Right ventricle myocardium superior (tissue), 1 donor: ENCODE data around the gene CD151. TPM values are rescaled to one million over a fixed set of nuclear protein-coding genes. Genes with fewer than 3 reads are reported as not detected.

Experiments
- ATAC-seq: fragments of 200-7000 bp; cut with Tn5 transposase; one replicate; pipeline ENCODE4 v1.9.1; 2020; ENCODE audit warnings: mild to moderate bottlenecking; ENCODE audit not compliant: poor library complexity
- DNase-seq: peaks from one replicate; pipeline ENCODE4 v3.0.0-alpha.2; 2020
- intact Hi-C: fragments of 100-400 bp; cut with DNase I; formaldehyde crosslinking; loops from one replicate; pipeline ENCODE4 v1.11.2; 2022
- total RNA-seq: library from RNA; stranded (reverse); fragmentation: NEBNext Ultra II Directional; extraction: Animal tissue kit (Norgen Biotek cat#: 25700); gene quantifications from one replicate; pipeline ENCODE4 v1.2.1, GENCODE V29; 2021
- donor health status: DM: no; HTN: yes; CAD: no; lungs with severe emphysema.

The CD151 gene
- total RNA-seq, 1 donor from 2014 or later = 405 TPM

GRCh38 chr11:862696-863022, 29.9 kb downstream of the CD151 start:
- ATAC-seq (no peak), DNase-seq (no peak)
- intact Hi-C loops = no loop called here

DNA sequence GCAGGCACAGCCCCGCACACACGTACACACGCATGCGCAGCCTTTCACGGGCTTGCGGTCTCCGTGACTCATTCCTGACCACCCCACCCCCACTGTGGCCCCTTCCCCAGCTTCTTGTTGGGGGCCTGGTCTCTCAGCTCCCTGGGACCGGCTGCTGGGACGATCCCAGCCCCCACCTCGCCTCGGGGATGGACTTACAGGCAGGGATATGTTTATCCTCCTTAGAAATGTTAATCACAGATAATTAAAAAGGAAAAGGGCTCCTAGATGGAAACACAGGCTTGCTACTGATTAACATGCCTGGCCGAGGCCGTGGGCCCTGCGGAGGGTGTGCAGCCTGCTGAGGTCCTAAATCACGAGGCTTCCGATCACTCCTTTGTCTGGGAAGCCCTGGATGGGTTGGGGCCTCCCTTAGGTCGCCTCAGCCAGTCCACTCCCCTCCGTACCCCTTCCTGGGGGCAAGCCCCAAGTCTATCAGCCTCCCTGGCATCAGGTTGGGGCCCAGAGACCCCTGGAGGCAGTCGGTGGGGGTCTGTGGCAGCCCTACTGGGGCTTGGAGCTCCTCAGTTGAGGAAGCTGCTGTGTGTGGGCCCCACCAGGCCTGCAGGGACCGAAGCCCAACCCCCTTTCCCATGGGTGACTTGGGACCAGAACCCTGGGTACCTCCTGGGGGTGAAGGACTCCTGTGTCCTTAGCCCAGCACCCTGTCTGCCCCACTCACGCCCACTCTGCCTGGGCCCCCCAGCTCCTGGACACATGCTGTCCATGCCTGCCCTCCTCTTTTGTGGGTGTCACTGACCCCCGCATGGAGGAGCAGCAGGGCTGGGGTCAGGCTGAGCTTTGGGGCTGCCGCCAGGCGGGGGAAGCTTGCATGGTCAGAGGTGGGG, 30.5 kb downstream of the CD151 start:
- no peak for ATAC-seq
- DNase-seq = no peak
- intact Hi-C loops = no loop called here

DNA sequence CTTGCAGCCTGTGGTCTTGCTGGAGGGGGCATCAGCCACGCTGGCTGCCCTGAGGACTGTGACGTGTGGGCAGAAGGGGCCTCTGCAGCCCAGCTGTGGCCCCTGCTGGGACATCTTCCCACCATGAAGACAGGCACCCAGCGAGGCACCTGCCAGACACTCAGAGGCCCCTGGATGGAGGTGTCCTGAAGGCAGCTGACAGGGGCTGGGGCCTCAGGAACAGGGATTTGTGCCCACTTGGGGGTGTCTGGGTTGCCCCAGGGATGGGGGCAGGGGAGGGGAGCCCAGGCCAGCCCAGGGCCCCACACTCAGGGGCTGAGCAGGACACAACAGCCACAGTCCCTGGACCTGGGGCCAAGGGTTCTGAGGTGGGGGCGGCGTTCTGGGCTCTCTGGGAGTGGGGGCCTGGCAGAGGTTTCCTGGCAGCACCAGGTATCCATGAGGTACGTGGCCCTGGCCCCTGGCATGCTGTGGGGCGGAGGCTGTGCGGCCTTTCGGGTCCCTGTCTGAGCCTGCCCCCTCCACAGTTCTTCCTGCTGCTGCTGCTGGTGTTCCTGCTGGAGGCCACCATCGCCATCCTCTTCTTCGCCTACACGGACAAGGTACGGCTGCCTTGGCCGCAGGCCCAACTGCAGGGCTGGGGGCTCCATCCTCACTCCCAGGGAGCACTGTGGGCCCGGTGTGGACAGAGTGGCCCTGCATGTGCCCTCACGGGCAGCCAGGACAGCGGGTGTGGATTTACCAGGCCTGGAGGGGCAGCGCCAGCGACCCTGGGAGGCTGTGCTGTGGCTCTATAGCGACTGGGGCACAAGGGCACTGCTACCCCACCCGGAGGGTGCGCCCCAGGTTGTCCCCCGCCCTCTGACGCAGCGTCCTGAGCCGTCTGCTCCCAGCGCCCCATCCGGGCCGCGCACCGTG, 31.4 kb downstream of the CD151 start:
- ATAC-seq (no peak), DNase-seq (no peak)
- intact Hi-C loops = no loop called here

- DNase-seq (no peak), ATAC-seq (no peak)
- intact Hi-C loops = no loop called here
Measured at GRCh38 chr11:864898-865297, 32.1 kb downstream of the CD151 start.

GRCh38 chr11:865462-866430, 33.0 kb downstream of the CD151 start:
- ATAC-seq (no peak), DNase-seq (no peak)
- intact Hi-C loops = no loop called here

- ATAC-seq = no peak
- intact Hi-C loops = no loop called here
- DNase-seq = no peak
Measured at GRCh38 chr11:866481-866880, 33.7 kb downstream of the CD151 start.

GRCh38 chr11:867856-868358, 35.2 kb downstream of the CD151 start:
- intact Hi-C loops = no loop called here
- DNase-seq = no peak
- ATAC-seq = no peak

DNA sequence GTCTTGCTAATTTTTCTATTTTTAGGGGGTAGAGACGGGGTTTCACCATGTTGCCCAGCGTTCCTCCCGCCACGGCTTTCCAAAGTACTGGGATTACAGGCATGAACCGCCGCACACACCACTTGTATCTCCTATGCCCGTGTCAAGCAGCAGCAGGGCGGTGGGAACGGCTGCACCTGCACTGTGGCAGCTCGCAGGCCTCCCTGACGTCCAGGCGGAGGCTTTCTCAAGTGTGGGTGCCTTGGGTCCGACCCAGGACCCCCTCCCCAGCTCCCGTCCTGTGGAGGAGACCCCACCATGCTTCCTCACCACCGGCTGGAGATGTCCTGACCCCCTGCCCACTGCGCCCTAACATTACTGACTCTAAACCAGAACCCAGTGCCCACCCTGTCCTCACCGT, 35.6 kb downstream of the CD151 start:
- DNase-seq (no peak), ATAC-seq (no peak)
- intact Hi-C loops = no loop called here

DNA sequence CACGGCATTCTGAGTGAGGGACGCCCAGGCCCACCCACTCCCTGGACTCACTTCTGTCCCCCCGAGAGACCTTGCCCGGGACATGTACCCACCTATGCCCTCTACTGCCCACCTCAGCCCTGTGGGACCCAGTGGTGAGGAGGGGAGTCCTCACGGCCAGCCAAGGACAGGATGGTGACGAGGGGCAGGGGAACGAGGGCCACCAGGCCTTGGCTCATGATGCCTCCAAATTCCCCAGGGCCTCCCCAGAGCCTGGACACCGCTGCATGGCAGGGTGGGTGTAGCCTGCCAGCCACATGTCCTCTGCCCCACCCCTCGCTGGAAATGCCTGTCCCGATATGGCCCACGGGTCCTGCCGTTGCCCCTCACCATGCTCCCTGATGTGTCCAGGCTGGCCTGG, 36.0 kb downstream of the CD151 start:
- intact Hi-C loops = no loop called here
- DNase-seq (no peak), ATAC-seq (no peak)

DNA sequence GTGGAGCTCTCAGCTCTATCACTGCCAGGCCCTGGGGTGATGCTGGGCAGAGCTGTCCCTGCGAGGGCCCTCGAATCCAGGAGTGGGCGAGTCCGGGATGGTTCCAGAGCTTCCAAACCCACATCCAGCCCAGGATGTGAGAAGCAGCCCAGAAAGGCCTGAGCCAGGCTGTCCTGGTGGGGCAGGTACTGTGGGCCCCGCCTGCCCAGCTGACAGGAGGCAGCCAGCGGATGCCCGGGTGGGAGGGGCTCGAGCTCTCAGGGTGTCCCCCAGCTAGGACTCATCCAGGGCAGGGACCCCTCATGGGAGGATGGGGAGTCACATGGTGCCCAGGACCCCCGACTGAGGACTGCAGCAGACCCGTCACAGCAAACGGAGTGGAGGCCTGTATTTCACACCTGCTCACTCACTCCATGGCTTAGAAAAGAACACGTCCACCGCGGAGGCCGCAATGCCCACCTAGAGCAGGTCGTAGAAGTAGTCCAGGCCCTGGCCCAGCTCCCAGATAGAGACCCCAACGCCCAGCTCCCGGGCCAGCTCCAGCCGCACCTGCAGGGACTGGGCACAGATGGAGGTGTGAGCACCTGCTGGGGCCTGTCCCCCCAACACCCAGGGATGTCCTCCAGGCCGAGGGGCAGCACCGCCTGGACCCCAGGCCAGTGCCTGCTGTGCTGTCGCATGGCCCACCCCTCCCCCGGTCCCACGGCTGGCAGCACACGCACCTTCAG, 36.8 kb downstream of the CD151 start:
- intact Hi-C loops = no loop called here
- no peak for ATAC-seq
- no peak for DNase-seq

- intact Hi-C loops = no loop called here
- ATAC-seq (no peak), DNase-seq (no peak)
Measured at GRCh38 chr11:870127-870413, 37.3 kb downstream of the CD151 start.

- ATAC-seq = no peak
- DNase-seq = no peak
- intact Hi-C loops = no loop called here
Measured at GRCh38 chr11:870418-870817, 37.7 kb downstream of the CD151 start.

DNA sequence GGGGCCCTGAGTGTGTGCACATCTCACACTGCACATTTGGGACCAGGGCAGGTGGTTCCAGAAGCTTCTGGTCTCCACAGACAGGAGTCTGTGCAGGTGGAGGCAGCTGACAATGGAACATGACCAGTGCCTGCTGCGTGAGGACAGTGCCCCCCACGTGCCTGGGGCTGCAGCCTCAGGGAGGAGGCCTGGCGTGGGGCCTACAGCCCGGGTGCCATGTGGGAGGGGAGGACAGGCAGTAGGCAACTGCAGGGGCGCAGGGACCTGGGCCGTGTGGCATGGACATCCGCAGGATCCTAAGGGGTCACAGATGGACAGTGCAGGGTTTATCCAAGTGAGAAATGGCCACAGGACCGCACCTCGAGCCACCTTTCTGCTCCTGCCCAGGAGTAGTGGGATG, 38.7 kb downstream of the CD151 start:
- ATAC-seq = no peak
- intact Hi-C loops = no loop called here
- no peak for DNase-seq

- intact Hi-C loops = no loop called here
- ATAC-seq = no peak
- DNase-seq = no peak
Measured at GRCh38 chr11:872799-873198, 40.0 kb downstream of the CD151 start.

DNA sequence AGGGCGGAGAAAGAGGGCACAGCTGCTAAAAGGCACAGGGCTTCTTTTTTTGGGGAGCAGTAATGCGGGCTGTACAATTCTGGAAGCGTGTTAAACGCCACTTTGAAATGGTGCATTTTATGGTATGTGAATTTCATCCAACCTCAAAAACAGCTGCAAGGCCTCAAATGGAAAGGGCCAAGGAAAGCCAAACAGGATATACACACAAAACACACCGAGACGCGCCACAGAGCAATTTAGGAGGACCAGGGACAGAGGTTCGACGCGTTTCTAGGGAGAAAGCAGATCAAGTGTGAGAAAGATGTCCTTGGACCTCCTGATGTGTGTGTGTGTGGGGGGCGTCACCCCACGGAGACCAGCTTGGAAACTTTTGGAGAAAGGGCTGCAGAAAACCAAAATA, 41.0 kb downstream of the CD151 start:
- ATAC-seq = no peak
- intact Hi-C loops = no loop called here
- DNase-seq = no peak

DNA sequence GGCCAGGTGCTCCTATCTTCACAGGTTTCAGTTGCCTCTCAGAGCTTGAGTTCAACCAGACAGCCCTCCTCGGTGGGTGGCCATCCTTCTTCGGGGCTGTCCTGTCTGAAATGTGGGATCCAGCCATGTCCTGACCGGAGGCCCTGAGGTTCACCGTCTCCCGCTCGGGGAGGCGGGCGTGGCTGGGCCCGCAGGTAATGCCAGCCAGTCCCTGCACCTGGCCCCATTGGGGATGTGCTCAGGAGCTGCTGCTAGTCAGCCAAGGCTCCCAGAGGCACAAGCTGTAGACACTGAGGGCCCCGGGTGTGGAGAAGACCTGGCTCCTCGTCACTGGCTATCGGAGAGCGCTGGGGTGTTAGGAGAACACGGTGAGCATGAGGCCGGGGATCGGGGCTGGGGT, 42.5 kb downstream of the CD151 start:
- intact Hi-C loops = no loop called here
- ATAC-seq = no peak
- DNase-seq = no peak

DNA sequence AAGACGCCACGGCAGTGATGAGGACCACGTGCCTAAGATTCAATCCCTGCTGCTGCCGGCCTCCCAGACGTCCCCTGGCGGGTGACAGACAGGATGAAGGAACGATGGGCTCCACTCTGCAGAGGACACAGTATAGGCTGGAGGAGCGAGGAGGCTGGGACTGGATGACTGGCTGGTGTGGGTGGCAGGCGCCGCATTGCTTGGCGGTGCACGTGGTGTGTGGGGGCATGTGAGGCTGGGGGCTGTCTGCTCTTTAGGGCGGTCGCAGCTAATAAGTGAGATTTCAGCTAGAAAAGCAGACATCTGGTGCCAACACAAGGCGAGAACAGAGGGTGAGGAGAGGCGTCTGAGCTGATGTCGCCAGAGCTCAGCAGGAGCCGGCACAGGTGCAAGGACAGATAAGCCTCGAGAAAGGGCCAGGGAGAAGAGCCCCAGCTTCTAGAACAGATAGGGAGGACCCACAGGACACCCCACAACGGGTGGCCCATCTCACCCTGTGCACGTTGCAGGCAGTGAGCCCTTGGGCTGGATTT, 43.1 kb downstream of the CD151 start:
- ATAC-seq (no peak), DNase-seq (no peak)
- intact Hi-C loops = no loop called here

DNA sequence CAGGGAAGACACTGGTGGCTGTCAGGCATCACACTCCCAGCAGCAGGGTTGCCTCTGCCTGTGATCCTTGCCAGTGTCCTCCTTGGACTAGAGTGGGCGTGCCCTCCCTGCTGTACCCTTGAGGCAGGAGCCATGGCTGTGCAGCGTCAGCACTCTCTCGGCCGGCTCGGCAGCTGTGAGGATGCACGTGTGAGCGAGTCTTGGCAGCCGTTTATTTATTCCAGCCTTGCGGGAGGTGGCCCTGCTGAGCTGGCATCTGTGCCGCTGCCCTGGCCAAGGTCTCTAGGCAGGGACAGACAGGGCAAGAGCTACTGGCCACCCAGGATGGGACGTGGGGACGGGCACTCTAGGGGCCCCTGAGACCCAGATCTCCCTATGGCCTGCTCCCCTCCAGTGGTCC, 43.8 kb downstream of the CD151 start:
- peak; percentile 83 for DNase-seq
- ATAC-seq = peak; percentile 91
- intact Hi-C loops = no loop called here
